Glutamatergic neuron (in vitro differentiated cells): ENCODE results near the gene NCAM1. TPM values are rescaled to one million over a fixed set of nuclear protein-coding genes. Genes with fewer than 3 reads are reported as not detected.

ENCODE experiments used
- DNase-seq: peaks from one replicate; pipeline ENCODE4 v3.0.0; 2022
- H3K27ac Mint-ChIP-seq: one replicate; pipeline ENCODE4 v1.8.0; 2020; ENCODE audit warnings: mild to moderate bottlenecking, mixed read lengths, inconsistent platforms; ENCODE audit not compliant: unreplicated experiment
- H3K27me3 Mint-ChIP-seq: one replicate; pipeline ENCODE4 v1.8.0; 2020; ENCODE audit warnings: mild to moderate bottlenecking, moderate library complexity, mixed read lengths, inconsistent platforms; ENCODE audit not compliant: unreplicated experiment
- H3K36me3 Mint-ChIP-seq: one replicate; pipeline ENCODE4 v1.8.0; 2020; ENCODE audit warnings: mild to moderate bottlenecking, mixed read lengths, inconsistent platforms; ENCODE audit not compliant: unreplicated experiment
- H3K4me1 Mint-ChIP-seq: one replicate; pipeline ENCODE4 v1.8.0; 2020; ENCODE audit warnings: mild to moderate bottlenecking, low read depth, mixed read lengths, inconsistent platforms; ENCODE audit not compliant: unreplicated experiment
- H3K4me3 Mint-ChIP-seq: one replicate; pipeline ENCODE4 v1.8.0; 2020; ENCODE audit warnings: mild to moderate bottlenecking, mixed read lengths, inconsistent platforms; ENCODE audit not compliant: unreplicated experiment
- H3K9me3 Mint-ChIP-seq: one replicate; pipeline ENCODE4 v1.8.0; 2020; ENCODE audit warnings: mild to moderate bottlenecking, moderate library complexity, mixed read lengths, inconsistent platforms; ENCODE audit not compliant: unreplicated experiment
- CTCF ChIP-seq: fragments of 200-600 bp; sonication (generic); IDR thresholded peaks from one replicate; pipeline ENCODE4 v1.5.0; 2021; ENCODE audit not compliant: partially characterized antibody, unreplicated experiment
- total RNA-seq: library from RNA; stranded (reverse); fragmentation: NEBNext Ultra II Directional; extraction: Animal tissue kit (Norgen Biotek cat#: 25700); gene quantifications from one replicate; pipeline ENCODE4 v1.2.1, GENCODE V29; 2021; ENCODE audit not compliant: unreplicated experiment

NCAM1 gene
- total RNA-seq, 1 donor from 2014 or later: 819 TPM

GRCh38 chr11:113249786-113250185 lies 288.6 kb downstream of the NCAM1 start:
- no peak for DNase-seq
- peaks cover 7% of the 10 kb centered on the region for H3K9me3 Mint-ChIP-seq

GRCh38 chr11:113251281-113251680 lies 290.1 kb downstream of the NCAM1 start:
- peaks cover 2% of the 10 kb centered on the region for H3K27me3 Mint-ChIP-seq
- peaks cover 7% of the 10 kb centered on the region for H3K9me3 Mint-ChIP-seq
- peaks cover 17% of the 10 kb centered on the region for H3K36me3 Mint-ChIP-seq
- H3K4me1 Mint-ChIP-seq: peaks cover 32% of the 10 kb centered on the region
- no peak for TF ChIP-seq CTCF
- no peak overlapping the region for H3K27ac Mint-ChIP-seq
- DNase-seq: no peak
- H3K4me3 Mint-ChIP-seq: no peak overlapping the region

More at GRCh38 chr11:113249786-113250185, 288.6 kb downstream of the NCAM1 start:
- Mint-ChIP-seq H3K36me3 (peaks cover 23% of the 10 kb centered on the region), H3K4me3 (no peak overlapping the region), H3K27me3 (peaks cover 2% of the 10 kb centered on the region), H3K4me1 (peaks cover 34% of the 10 kb centered on the region), H3K27ac (no peak overlapping the region)
- no peak for TF ChIP-seq CTCF

GRCh38 chr11:113253406-113253805 lies 292.2 kb downstream of the NCAM1 start:
- Mint-ChIP-seq H3K27ac (no peak overlapping the region), H3K27me3 (no peaks in the 10 kb centered on the region), H3K4me1 (peaks cover 17% of the 10 kb centered on the region), H3K36me3 (no peaks in the 10 kb centered on the region), H3K4me3 (no peak overlapping the region), H3K9me3 (peaks cover 7% of the 10 kb centered on the region)
- no peak for DNase-seq
- no peak for TF ChIP-seq CTCF

DNA sequence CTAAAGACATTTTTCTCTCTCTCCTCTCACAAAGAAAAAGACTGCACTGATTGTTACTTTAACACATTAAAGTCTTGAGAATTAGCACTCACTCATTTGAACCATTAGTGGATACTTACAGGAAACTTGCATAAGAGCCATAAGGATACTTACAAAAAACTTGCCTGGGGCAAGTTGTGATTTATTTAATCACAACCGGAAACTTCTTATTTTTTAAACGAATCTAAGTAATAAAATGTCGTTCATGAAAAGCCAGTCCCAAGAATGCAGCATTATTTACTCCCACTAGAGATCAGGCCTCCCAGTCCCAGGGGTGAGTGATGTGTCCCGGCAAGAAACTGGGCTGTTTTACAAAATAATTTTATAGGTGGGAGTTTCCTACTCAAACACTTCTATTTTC lies 293.9 kb downstream of the NCAM1 start:
- Mint-ChIP-seq H3K36me3 (peaks cover 2% of the 10 kb centered on the region), H3K9me3 (peaks cover 5% of the 10 kb centered on the region), H3K4me3 (no peak overlapping the region), H3K27ac (no peak overlapping the region), H3K4me1 (peaks cover 14% of the 10 kb centered on the region), H3K27me3 (no peaks in the 10 kb centered on the region)
- no peak for DNase-seq
- no peak for TF ChIP-seq CTCF

DNA sequence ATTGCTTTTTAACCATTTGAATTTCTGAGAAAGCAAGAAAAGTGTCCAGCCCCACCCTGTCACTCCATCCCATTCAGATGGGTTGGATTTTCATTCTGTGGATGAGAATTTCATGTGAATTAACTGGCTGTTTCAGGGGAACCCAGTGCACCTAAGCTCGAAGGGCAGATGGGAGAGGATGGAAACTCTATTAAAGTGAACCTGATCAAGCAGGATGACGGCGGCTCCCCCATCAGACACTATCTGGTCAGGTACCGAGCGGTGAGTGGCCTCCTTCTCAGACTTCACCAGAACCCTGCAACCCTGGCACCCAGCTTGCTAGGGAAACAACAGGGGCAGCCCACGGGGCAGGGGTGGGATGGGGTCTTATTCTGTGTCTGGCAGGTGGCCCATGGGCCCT lies 294.5 kb downstream of the NCAM1 start:
- no peak for TF ChIP-seq CTCF

More for the DNA sequence above, 294.5 kb downstream of the NCAM1 start:
- no peak for DNase-seq
- Mint-ChIP-seq H3K4me1 (peaks cover 14% of the 10 kb centered on the region), H3K4me3 (no peak overlapping the region), H3K36me3 (peaks cover 6% of the 10 kb centered on the region), H3K27me3 (no peaks in the 10 kb centered on the region), H3K9me3 (peaks cover 5% of the 10 kb centered on the region), H3K27ac (no peak overlapping the region)
